ENCODE measurements around the gene CDC16. TPM values are rescaled to one million over a fixed set of nuclear protein-coding genes. Genes with fewer than 3 reads are reported as not detected.
A peak's percentile ranks its signal among the peaks of the same experiment; 100 is the strongest.

The CDC16 gene
- total and polyA plus RNA-seq, 9 of the 15 experiments (the other 6 are each of a cell fraction or from before 2014, with no cell fraction given): 23.2 to 102 (median 51.6) TPM

- TF ChIP-seq SP2 (IDR thresholded peaks at IDR 0.05; ENCODE audit: extremely low read depth, low read depth, low read length, poor library complexity, severe bottlenecking): no peak
- TF ChIP-seq ZEB2 (IDR thresholded peaks at IDR 0.05): peak; percentile 71
- no peak for TF ChIP-seq ZBTB9 (CRISPR knock-in tag; IDR thresholded peaks at IDR 0.05)
- no peak for TF ChIP-seq RFX1 (IDR thresholded peaks at IDR 0.05)
- peak; percentile 99 for TF ChIP-seq MGA (IDR thresholded peaks at IDR 0.05)
- TF ChIP-seq ZBTB2 (IDR thresholded peaks at IDR 0.05): no peak
- no peak for TF ChIP-seq ZNF644 (tag; IDR thresholded peaks at IDR 0.05; ENCODE audit: low read depth)
- TF ChIP-seq C11orf30 (IDR thresholded peaks at IDR 0.05; ENCODE audit: low read depth): no peak
- no peak for TF ChIP-seq MCM5 (IDR thresholded peaks at IDR 0.05; ENCODE audit: low read depth)
- TF ChIP-seq FOXA3 (CRISPR knock-in tag; conservative IDR thresholded peaks at IDR 0.05 in 1 of 2, IDR thresholded peaks at IDR 0.05 in 1 of 2): peak in 1 of 2 experiments; percentile 71; a peak in 1 of 4 replicates
- TF ChIP-seq ZNF311 (CRISPR knock-in tag; IDR thresholded peaks at IDR 0.05): no peak
Observed at GRCh38 chr13:114234645-114235421, at the start of gene CDC16 (continued).
